Left colon (tissue), 2 donors: ENCODE results near the gene NIPA2. TPM values are rescaled to one million over a fixed set of nuclear protein-coding genes. Genes with fewer than 3 reads are reported as not detected.
A peak's percentile ranks its signal among the peaks of the same experiment; 100 is the strongest.

Experiments used
- ATAC-seq: fragments of 200-7000 bp; cut with Tn5 transposase; one replicate; pipeline ENCODE4 v1.9.1; 2020; ENCODE audit warnings: mild to moderate bottlenecking, moderate library complexity
- DNase-seq, 2 donors: peaks; one replicate each; pipeline ENCODE4 v3.0.0-alpha.2; 2020
- intact Hi-C, 2 donors: fragments of 100-400 bp; cut with DNase I in 1 of 2; cut with micrococcal nuclease in 1 of 2; formaldehyde crosslinking; loops; one replicate each; pipeline versions ENCODE4 v1.11.2 to v1.14.0; 2022; cut with DNase I, micrococcal nuclease
- total RNA-seq, 2 donors: library from RNA; stranded (reverse); fragmentation: NEBNext Ultra II Directional; extraction: Animal tissue kit (Norgen Biotek cat#: 25700); gene quantifications; one replicate each; pipeline ENCODE4 v1.2.1, GENCODE V29; 2021
- donor health status: DM: no; HTN: no; CAD: no.
- donor health status: DM: yes; HTN: yes; CAD: no.

NIPA2 gene
- total RNA-seq, 2 donors from 2014 or later: 78.8 to 82.7 TPM

DNA sequence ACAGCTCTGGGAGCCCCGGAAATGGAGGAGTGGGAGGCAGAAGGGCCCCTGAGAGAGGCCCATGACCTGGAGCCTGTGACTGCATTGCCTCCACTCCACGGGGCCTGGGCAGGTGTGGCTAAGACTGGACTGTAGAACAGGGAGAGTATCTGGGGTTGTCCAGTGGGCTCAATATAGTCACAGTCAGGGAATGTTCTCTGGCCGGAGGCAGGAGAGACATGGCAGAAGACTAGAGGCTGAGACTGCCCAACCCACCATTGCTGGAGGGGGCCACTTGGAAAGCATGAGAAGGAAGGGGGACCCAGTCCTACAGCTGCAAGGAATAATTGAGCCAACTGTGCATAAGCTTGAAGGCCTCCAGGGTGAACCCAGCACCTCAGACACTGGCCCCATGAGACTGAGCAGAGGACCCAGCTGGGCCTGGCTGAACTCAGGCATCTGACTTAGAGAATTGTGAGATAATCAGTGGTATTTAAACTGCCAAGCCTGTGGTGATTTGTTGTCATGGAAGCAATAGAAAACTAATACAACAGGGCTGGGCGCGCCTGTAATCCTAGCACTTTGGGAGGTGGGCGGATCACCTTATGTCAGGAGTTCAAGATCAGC, 33.1 kb downstream of the NIPA2 start:
- ATAC-seq (peak; percentile 31), DNase-seq (no peak)
- intact Hi-C loops: no loop called here

DNA sequence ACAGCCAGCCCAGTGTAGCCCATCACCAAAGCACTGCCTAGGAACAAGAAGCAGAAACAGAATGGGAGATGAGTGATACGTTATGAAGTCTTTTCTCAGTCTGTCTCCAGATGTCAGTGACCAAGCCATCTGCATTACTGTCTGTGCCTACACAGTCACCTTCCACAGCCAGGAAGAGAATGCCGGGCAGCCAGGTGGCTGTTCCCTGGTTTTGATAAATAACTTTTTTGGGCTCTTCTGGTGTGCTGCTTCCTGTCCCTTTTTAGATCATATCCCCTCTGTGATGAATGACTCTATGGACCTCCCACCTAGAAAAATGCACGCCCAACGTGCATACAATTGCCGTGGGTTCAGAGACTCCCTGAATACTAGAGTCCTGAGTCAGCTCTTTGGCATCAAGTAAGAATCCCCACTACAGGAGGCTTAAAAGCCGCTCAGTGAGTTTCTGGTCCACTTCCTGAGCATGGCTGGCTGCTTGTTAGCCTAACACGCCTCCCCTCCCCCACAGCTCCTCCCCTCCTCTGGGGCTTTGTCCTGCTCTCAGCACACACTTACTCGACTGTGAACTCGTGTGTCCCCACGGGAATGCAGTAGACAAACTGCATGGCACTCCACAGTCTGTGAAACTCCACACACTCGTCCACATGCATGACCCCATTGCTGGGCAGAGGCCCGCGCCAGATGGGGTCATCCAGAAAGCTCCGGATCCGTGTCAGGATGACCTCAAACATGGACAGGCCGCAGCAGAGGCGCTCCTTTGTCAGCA, 34.7 kb downstream of the NIPA2 start:
- intact Hi-C loops: no loop called here
- DNase-seq (no peak), ATAC-seq (no peak)

DNA sequence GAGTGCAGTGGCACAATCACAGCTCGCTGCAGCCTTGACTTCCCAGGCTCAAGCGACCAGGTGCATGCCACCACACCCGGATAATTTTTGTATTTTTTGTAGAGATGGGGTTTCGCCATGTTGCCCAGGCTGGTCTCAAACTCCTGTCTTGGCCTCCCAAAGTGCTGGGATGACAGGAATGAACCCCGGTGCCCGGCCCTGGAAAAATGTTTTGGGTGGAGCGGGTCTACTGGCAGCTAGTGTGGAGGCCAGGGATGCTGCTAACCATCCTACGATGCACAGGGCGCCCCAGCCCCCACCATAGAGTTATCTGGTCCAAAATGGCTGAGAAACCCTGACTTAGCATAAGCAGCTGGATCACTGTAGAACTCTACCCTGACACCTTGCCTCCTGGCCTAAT, 35.4 kb downstream of the NIPA2 start:
- intact Hi-C loops: no loop called here
- ATAC-seq (no peak), DNase-seq (no peak)

DNA sequence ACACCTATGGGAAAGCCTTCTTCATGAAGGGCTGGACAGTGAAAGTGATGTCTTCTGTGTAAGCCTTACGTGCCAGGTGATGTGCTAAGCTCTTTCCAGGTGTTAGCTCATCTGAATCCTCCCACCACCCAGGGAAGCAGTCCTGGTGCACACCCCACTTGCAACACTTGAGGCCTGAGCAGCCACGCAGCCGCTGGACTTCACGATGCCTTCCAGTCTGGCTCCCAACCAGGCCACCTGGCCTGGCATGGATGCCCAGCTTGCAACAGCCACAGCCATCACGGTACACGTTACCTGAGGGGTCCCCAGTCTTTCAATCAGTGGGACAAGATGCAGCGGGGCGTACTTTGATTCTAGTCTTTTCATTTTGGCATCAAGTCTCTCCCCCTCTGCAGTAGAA, 35.8 kb downstream of the NIPA2 start:
- ATAC-seq (no peak), DNase-seq (no peak)
- intact Hi-C loops: no loop called here

DNA sequence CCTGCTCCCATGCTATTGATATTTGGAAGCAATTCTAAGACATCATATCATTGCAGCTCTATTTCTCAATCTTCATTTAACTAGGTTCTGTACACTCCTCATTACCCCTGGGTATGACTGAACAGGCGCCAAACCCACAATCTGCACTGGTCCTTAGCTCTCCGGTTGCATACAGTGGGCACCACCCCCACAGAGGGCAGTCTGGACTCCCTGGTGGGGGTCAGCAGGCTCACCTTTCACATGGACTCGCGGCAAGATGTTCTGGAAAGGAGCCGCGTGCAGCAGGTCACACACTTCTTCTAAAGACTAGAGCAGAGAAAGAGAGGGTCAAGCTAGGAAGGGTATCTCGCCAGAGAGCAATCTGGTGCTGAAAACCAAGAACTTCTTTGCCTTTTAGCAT, 36.5 kb downstream of the NIPA2 start:
- ATAC-seq: no peak
- intact Hi-C loops: no loop called here
- no peak for DNase-seq

DNA sequence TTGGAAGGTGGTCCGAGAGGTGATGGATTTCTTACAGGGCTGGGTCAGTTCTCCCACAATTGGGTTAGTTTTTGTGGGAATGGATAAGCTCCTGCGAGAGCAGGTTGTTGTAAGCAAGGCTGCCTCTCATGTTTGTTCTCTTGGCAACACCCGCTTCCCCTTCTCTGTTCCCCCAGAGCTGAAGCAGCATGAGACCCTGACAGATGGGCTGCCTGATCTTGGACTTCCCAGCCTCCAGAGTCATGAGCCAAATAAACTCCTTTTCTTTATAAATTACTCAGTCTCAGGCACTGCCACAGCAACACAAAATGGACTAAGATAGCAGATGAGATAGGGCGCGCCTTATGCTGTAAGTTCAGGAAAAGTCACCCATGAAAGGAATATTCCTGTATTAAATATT, 38.7 kb downstream of the NIPA2 start:
- intact Hi-C loops: no loop called here

DNA sequence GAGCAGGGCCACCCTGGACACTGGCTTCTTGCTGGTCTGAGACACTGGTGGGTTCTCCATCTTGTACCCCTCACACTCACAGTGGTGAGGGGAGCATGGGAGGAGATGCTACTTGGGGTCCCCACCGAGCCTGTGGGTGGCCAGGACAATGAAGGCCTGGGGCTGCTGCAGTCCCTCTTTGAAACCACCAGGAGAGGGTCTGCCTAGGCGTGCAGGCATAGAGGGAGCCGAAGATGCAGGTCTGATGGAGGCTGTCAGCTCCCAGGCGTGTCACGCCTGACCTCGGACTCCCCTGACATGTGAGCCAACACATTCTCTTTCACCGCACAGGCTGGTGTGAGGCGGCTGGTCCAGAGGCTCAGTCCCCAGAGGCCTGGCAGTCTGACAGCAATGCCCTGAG, 39.1 kb downstream of the NIPA2 start:
- no peak for ATAC-seq

More for the DNA sequence above, 38.7 kb downstream of the NIPA2 start:
- DNase-seq: no peak
- ATAC-seq: no peak

DNA sequence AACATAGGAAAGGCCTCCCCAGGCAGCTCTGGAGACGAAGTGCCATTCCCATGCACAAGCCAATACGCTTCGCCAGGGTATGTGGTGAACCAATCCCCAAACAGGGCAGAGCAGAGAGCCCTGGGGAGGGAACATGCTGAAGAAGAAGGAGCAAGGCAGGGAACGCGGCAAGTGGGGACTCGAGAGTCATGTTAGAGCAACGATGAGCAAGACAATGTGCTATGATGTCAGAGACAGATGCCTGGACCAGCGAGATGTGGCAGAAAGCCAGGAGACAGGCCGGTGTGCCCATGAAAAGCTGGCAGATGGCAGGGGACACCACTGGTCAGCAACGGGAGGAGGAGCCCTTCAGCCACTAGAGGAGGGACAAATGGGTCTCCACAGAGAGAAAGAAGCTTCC, 39.6 kb downstream of the NIPA2 start:
- DNase-seq (no peak), ATAC-seq (no peak)
- intact Hi-C loops: no loop called here

More for the DNA sequence above, 39.1 kb downstream of the NIPA2 start:
- no peak for DNase-seq
- intact Hi-C loops: no loop called here

DNA sequence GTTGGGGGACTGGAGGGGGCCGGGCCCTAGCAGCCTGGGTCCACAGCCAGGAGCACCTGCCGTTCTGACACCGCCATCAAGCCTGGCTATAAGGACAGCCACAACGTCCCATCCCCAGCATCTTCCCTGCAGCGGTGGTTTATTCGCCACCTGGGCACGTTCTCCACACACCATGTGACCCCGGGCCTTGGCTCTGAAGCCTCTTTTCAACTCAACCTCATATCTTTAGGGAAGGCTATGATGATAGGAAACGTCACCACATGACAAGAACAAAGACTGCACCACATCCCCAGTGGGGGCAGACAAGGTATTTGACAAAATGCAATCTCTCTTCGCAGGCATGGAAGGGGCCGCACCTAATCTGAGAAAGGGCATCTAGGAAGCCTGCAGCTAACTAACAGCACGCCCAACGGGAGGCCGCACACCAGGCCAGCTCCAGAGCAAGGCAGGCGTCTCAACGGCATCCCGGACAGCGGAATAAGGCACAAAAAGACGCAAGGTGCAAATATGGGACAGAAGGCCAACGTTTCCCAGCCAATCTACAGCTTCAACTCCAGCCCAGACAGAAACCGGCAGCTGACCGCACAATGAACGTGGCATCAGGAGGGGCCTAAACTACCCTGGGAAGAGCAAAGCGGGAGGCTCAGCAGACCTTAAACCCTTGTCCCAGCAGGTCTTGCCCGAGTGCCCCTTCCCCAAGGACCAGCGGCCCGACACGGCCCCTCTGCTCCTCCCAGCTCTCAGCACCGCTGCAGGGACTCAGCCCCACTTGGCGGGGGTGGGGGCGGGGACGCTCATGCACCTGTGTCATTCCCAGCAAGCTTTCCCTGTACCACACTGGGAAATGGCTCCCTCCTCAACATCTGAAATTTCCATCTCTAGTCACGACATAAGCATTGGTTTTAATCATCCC, 41.9 kb downstream of the NIPA2 start:
- ATAC-seq (no peak), DNase-seq (no peak)
- intact Hi-C loops: no loop called here

DNA sequence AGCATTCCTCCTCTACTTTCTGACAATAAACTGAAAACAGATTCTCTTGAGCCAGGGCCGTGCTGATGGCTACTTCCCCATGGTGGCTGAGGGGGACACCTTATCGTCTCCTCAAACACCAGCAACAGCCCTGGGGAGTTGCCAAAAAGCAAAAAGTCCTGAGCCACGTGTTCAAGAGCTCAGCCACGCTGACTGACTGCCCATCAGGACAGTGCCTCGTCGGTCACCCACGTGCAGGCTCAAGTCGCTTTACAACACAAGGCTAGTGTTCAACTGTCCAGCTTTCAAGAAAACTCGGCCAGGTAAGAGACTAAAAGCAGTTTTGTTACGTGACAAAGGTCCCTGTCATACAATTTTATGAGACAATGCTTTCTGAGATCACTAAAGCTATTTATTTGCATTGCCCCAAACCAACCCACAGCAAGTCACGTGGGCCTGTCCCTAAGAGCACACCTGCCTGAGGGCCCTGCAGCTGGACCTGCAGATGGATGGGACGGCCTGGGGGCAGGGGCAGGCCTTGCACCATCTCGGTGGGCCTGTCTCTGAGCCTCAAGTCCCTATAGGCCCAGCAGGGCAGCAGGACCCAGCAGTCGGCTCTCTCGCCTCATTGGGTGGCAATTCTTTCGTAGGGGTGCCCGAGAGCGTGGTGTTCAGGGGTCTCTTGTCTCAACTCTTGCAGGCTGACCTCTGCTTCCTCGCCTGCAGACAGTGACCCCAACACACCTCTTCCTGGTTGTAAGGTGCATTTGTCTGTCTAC, 42.7 kb downstream of the NIPA2 start:
- DNase-seq: peak in 1 of 2 donors; percentile 34
- peak; percentile 70 for ATAC-seq
- intact Hi-C loops: no loop called here

DNA sequence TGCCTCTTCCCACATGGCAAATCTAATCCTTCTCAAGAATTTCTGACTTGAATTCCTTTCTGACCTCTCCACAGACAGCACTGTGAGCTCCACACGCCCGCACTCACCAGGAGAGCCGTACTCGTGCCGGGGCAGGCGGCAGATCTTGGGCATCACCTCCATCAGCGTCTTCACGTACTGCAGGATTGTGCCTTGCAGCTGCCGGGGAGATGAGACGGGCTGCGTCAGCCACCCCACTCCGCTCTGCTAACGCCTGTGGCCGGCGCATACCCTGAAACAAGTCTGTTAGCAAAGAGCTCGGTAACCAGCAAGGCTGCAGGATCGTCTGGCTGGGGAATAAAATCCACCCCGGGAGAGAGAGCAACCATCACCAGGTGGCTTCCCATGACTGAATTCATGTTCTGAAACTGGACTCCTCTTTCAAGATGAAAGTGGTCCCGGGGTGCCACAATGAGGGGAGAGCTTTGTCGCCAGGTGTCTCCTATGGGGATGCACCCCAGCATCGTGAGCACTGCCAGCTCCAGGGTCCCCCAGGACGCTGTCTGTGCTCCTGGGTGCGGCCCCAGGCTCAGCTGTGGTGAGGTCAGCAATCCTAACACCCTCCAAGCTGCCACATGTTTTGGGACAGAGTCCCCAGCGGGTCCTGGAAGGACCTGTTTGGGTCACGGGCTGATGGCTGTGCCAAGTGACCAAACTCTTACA, 43.4 kb downstream of the NIPA2 start:
- ATAC-seq (no peak), DNase-seq (no peak)
- intact Hi-C loops: no loop called here

DNA sequence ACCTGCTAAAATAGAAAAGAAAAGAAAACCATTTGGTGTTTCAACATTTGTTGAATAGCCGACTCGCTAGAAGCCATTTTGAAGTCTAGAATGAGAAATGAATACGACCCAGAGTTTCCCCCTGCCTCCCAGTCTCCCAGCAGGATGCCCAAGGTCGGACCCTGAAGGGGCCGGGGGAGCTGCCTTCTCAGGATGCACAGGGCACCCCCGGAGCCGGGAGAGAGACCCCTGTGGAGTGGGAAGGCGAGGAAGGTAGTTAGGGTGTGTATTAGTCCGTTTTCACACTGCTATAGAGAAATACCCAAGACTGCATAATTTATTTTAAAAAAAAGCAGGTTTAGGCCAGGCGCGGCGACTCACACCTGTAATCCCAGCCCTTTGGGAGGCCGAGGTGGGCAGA, 44.7 kb downstream of the NIPA2 start:
- DNase-seq (no peak), ATAC-seq (no peak)
- intact Hi-C loops: no loop called here

DNA sequence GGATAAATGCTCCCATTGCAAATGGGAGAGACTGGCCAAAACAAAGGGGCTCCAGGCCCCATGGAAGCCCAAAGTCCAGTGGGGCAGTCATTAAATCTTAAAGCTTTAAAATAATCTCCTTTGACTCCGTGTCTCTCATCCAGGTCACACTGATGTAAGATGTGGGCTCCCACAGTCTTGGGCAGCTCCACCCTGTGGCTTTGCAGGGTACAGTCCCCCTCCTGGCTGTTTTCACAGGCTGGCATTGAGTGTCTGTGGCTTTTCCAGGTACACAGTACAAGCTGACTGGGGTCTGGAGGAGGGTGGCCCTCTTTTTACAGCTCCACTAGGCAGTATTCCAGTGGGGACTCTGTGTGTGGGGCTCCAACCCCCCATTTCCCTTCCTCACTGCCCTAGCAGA, 45.9 kb downstream of the NIPA2 start:
- ATAC-seq: peak; percentile 28
- no peak for DNase-seq
- intact Hi-C loops: no loop called here

DNA sequence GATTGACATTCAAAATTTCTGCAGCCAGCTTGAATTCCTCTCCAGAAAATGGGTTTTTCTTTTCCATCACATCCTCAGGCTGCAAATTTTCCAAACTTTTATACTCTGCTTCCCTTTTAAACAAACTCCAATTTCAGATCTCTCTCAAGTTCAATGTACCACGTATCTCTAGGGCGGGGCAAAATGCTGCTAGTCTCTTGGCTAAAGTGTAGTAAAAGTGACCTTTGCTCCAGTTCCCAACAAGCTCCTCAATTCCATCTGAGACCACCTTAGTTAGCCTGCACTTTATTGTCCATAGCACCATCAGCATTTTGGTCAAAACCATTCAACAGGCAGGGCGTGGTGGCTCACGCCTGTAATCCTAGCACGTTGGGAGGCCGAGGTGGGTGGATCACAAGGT, 46.7 kb downstream of the NIPA2 start:
- DNase-seq (no peak), ATAC-seq (peak; percentile 57)

DNA sequence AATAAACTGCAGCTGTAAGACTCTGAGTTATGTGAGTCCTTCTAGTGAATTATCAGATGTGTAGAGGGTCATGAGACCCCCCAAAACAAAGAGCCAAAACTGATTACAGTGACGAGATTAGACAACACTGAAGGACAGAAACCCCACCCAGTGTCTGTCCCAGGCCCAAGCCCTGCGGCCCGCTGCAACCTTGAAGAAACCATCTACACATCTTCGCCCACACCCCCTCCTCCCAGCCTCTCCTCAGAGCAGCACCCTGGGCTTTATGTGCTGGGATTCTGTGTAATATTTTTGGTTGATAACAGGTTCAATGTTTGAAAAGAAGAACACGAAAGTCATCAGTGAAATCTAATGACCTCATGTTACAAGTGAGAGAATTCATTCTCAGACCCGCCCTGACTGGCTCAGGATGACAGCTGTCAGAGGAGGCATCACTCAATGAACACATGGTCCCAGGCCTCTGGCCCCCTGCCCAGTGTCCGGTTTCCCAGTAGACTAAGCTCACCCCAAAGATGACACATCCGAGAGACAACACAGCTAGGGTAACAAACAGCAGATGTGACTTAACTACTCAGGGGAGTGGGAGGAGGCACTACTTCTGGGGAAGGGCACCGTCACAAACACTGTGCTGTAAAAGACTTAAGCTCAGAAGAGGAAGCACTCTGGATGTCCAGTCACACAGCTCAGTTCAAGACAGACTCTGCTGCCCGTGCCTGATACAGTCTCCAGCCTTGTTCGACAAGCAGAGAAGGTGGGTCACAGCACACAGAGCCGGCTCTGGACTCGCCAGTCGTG, 48.9 kb downstream of the NIPA2 start:
- peak in 1 of 2 donors; percentile 39 for DNase-seq
- intact Hi-C loops: no loop called here

More for the DNA sequence above, 46.7 kb downstream of the NIPA2 start:
- intact Hi-C loops: no loop called here

DNA sequence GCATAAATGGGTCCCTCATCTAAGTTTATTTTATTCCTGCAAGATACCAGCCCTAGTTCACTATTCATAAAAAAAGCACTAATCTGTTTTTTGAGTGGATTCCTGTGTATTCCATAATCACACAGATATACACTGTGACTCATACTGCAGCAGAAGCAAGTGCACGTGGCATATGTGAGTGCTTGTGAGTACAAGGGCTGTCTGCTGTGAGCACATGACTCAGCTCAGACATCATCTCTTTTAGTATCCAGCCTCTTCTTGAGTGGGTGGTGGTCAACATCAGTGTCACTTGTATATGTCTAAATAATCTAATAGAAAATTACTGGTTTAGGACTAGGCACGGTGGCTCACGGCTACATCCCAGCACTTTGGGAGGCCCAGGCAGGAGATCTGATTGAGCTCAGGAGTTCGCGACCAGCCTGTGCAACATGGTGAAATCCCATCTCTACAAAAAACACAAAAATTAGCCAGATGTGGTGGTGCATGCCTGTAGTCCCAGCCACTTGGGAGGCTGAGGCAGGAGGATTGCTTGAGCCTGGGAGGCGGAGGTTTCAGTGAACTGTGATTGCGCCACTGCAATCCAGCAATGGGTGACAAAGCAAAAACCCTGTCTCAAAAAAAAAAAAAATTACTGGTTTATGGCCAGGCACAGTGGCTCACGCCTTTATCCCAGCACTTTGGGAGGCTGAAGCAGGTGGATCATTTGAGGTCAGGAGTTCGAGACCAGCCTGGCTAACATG, 49.8 kb downstream of the NIPA2 start:
- DNase-seq: no peak
- ATAC-seq: peak; percentile 36
- intact Hi-C loops: no loop called here

More for the DNA sequence above, 48.9 kb downstream of the NIPA2 start:
- peak; percentile 32 for ATAC-seq
